Heart left ventricle (tissue), 16 donors: Measurements from ENCODE around the gene MARK3. TPM values are rescaled to one million over a fixed set of nuclear protein-coding genes. Genes with fewer than 3 reads are reported as not detected.
A peak's percentile ranks its signal among the peaks of the same experiment; 100 is the strongest.

ENCODE experiments used
- ATAC-seq, 4 donors: fragments of 200-7000 bp; cut with Tn5 transposase; one replicate each; pipeline ENCODE4 v1.9.1; 2020 to 2022; ENCODE audit warnings: moderate library complexity in 4 of 4, mild to moderate bottlenecking in 3 of 4, moderate number of reproducible peaks in 1 of 4
- DNase-seq, 5 donors: peaks; one replicate each; pipeline ENCODE4 v3.0.0-alpha.2; 2020
- H3K27ac ChIP-seq, 12 donors: fragments of 200-600 bp; sonication (generic) in 4 of 12; one replicate each; pipeline versions ENCODE4 v1.5.0 to v1.8.0; 2016 to 2022; ENCODE audit warnings: mild to moderate bottlenecking in 2 of 12
- H3K27me3 ChIP-seq, 9 donors: fragments of 200-600 bp; sonication (generic) in 2 of 9; one replicate each; pipeline versions ENCODE4 v1.5.1 to v1.8.0; 2016 to 2022; ENCODE audit warnings: mild to moderate bottlenecking in 3 of 9
- H3K36me3 ChIP-seq, 9 donors: fragments of 200-600 bp; sonication (generic) in 2 of 9; one replicate each; pipeline versions ENCODE4 v1.5.0 to v1.8.0; 2018 to 2022; ENCODE audit warnings: mild to moderate bottlenecking in 2 of 9
- H3K4me1 ChIP-seq, 12 donors: fragments of 200-600 bp; sonication (generic) in 4 of 12; one replicate each; pipeline versions ENCODE4 v1.5.0 to v1.8.0; 2016 to 2022; ENCODE audit warnings: mild to moderate bottlenecking in 3 of 12
- H3K4me3 ChIP-seq, 12 donors: fragments of 200-600 bp; sonication (generic) in 4 of 12; one replicate each; pipeline versions ENCODE4 v1.5.0 to v1.8.0; 2017 to 2022; ENCODE audit warnings: mild to moderate bottlenecking in 9 of 12, moderate library complexity in 4 of 12
- H3K9me3 ChIP-seq, 12 donors: fragments of 200-600 bp; sonication (generic) in 4 of 12; one replicate each; pipeline versions ENCODE4 v1.5.0 to v1.8.0; 2016 to 2022; ENCODE audit warnings: mild to moderate bottlenecking in 1 of 12
- POLR2A ChIP-seq, 2 donors: fragments of 450-650 bp; IDR thresholded peaks; one replicate each; pipeline ENCODE4 v1.6.1; 2017; ENCODE audit warnings: antibody characterized with exemption in 2 of 2, mild to moderate bottlenecking in 2 of 2, moderate library complexity in 2 of 2
- WGBS, 4 donors: extraction: QIAGEN DNeasy Blood & Tissue Kit in 2 of 4; methylation state at CpG; one replicate each; pipeline versions ENCODE4 v1.1.5 to v1.1.7; 2013 to 2018; 5-methylcytosine and 5-hydroxymethylcytosine counted together
- intact Hi-C, 10 donors: fragments of 100-400 bp; cut with DNase I; formaldehyde crosslinking; loops; one replicate each; pipeline versions ENCODE4 v1.11.1 to v1.14.2; 2022
- polyA plus RNA-seq, 2 donors: library from polyadenylated mRNA; stranded (reverse); fragments of 200-250 nt; gene quantifications; one replicate each; pipeline ENCODE4 v1.2.3, GENCODE V29; 2013
- total RNA-seq, 9 donors: library from RNA; depleted of rRNA in 2 of 9; stranded (reverse); fragments of >200 nt in 2 of 9; fragmentation: NEBNext Ultra II Directional in 3 of 9; extraction: Animal tissue kit (Norgen Biotek cat#: 25700) in 3 of 9; gene quantifications; one replicate each; pipeline versions ENCODE4 v1.1.0 to v1.2.4, GENCODE V29; 2016 to 2023
- TF ChIP-seq, protein P1 (sequence below), 12 donors: fragments of 200-600 bp; sonication (generic) in 4 of 12; IDR thresholded peaks; one replicate each; pipeline versions ENCODE4 v1.5.0 to v1.8.0; 2018 to 2022; ENCODE audit warnings: antibody characterized with exemption in 12 of 12, mild to moderate bottlenecking in 5 of 12
- donor health status: ischemic (EF 13 %, LVEDD 7.1; RV severe dilation, severe dysfunction).
- donor health status: healthy with polysubstance abuse.
- donor health status: DM: no; HTN: yes; CAD: no.
- donor health status: DM: no; HTN: no; CAD: no.
- donor health status: ischemic (EF 25% LVEDD 6.9; RV normal size, moderate dysfunction).
- donor health status: ischemic (EF 25% LVEDD 5.7; RV mildly dilated, moderate dysfunction).
- donor health status: healthy.
- donor health status: DM: yes; HTN: yes; CAD: no.
- donor health status: ischemic (EF 35%, LVEDD 5.7; RV mildly dilated, moderate dysfunction).
- donor health status: nonischemic (EF 11% LVEDD 7.7; RV severe dilation, severe dysfunction).
- donor health status: DM: yes; HTN: yes; CAD: no.
- donor health status: PGD.
- donor health status: ischemic (EF 29% LVEDD 5.4; RV normal size, mild dysfunction).
- donor health status: nonischemic (EF 23%, LVEDD 6.1; RV moderate dilation, normal function).

MARK3 gene
- total and polyA plus RNA-seq, 11 donors, result 54.0 to 156 (median 111) TPM

DNA sequence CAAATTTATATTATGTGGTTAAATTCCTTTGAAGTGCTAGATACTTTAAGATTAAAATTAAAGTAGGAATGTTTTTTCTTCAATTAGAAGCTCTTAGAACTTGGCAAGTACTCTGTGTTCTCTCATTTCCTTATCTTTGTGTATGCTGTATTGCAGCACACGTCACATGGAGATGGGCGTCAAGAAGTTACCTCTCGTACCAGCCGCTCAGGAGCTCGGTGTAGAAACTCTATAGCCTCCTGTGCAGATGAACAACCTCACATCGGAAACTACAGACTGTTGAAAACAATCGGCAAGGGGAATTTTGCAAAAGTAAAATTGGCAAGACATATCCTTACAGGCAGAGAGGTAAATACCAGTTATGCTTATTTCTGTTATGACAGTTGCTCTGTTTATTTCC lies 19.7 kb downstream of the MARK3 start:
- intact Hi-C loops, result loop anchor here in 1 of 10 donors (5.0 kb wide), 1 partner anchor 42 kb away; no protein-coding TSS in a partner anchor
- H3K27ac ChIP-seq, result peak overlapping the region; percentile 63 to 90 (median 78)
- peaks cover 0 to 2% (median 0%) of the 10 kb centered on the region in 12 donors for H3K9me3 ChIP-seq
- DNase-seq, result peak in 3 of 5 donors; percentile 47 to 72 (median 58)
- peaks cover 8 to 81% (median 61%) of the 10 kb centered on the region in 12 donors for H3K4me1 ChIP-seq
- H3K36me3 ChIP-seq, result peaks cover 0 to 36% (median 25%) of the 10 kb centered on the region in 9 donors
- H3K27me3 ChIP-seq, result no peaks in the 10 kb centered on the region
- peak; percentile 85 to 91 (median 88) for ATAC-seq
- H3K4me3 ChIP-seq, result peak overlapping the region in 6 of 12 donors; percentile 12 to 47 (median 25)
- WGBS, 4 donors, result 13 to 31% (median 24%) methylated on average over 7 of the region's 7 CpGs
- TF ChIP-seq, protein P1, sequence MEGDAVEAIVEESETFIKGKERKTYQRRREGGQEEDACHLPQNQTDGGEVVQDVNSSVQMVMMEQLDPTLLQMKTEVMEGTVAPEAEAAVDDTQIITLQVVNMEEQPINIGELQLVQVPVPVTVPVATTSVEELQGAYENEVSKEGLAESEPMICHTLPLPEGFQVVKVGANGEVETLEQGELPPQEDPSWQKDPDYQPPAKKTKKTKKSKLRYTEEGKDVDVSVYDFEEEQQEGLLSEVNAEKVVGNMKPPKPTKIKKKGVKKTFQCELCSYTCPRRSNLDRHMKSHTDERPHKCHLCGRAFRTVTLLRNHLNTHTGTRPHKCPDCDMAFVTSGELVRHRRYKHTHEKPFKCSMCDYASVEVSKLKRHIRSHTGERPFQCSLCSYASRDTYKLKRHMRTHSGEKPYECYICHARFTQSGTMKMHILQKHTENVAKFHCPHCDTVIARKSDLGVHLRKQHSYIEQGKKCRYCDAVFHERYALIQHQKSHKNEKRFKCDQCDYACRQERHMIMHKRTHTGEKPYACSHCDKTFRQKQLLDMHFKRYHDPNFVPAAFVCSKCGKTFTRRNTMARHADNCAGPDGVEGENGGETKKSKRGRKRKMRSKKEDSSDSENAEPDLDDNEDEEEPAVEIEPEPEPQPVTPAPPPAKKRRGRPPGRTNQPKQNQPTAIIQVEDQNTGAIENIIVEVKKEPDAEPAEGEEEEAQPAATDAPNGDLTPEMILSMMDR (IDR thresholded peaks at IDR 0.05), result no peak
- TF ChIP-seq POLR2A (IDR thresholded peaks at IDR 0.05), result peak in 1 of 2 donors; percentile 66

DNA sequence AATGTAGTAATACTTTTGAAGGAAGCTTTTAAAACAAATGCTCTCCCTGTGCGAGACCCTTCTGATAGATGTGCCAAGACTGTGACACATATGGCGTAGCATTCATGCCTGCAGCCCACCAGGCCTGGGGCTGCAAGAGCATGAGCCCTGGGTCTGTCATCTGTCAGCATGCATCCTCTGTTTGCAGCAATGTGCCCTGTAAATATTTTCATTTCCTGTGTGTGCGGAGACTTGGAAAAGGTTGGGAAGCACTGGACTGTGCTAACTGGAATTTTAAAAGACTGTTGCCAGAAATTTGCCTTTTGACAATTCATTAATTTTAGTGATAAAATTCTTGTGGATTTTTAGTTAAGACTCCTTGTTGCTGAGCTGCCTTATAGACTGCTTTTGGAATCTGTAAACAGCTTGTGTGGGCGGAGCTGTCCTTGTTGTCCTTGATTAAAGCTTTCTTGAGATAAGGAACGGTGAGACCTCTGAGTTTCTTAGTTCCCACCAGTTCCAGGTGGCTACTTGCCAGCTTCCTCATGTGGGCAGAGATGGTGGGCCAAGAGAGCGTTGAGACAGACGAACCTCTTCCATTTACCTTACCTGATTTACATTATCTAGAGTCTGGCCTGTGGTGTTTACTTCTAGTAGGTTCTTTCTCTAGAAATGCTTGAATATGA lies 23.4 kb downstream of the MARK3 start:
- Histone ChIP-seq H3K27ac (peak overlapping the region in 11 of 12 donors; percentile 4 to 72 (median 54)), H3K4me1 (peaks cover 0 to 47% (median 32%) of the 10 kb centered on the region in 12 donors), H3K9me3 (peaks cover 0 to 4% (median 0%) of the 10 kb centered on the region in 12 donors), H3K4me3 (peak overlapping the region in 2 of 12 donors; percentile 43 to 47), H3K36me3 (peaks cover 0 to 64% (median 40%) of the 10 kb centered on the region in 9 donors), H3K27me3 (no peaks in the 10 kb centered on the region)
- intact Hi-C loops, result loop anchor here in 1 of 10 donors (5.0 kb wide), 1 partner anchor 39 kb away; no protein-coding TSS in a partner anchor
- DNase-seq, result no peak
- 40 to 49% (median 43%) methylated on average over 7 of the region's 7 CpGs for WGBS, 4 donors
- TF ChIP-seq, protein P1 (IDR thresholded peaks at IDR 0.05), result no peak
- no peak for TF ChIP-seq POLR2A (IDR thresholded peaks at IDR 0.05)
- ATAC-seq, result peak in 1 of 4 donors; percentile 7

DNA sequence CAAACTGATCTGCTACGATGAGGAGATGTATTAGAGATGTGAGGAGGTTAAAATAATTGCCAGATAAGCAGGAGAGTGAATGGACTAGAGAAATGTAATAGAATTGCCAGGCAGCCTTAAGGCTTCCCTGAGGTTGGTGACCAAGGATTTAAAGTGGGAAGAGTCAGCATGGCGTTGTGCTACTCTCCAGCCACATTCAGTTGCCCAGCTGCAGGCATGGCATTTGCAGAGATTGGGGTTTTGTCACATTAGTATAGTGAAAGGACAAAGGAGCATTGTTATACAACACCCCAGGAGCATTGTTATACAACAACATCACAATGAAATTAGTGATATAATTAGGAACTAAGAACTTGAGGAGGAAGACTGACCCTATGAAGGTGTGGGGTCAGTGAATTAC lies 31.7 kb downstream of the MARK3 start:
- TF ChIP-seq POLR2A (IDR thresholded peaks at IDR 0.05), result no peak
- TF ChIP-seq, protein P1 (IDR thresholded peaks at IDR 0.05), result no peak
- no peak overlapping the region for H3K4me3 ChIP-seq
- peaks cover 0 to 38% (median 25%) of the 10 kb centered on the region in 9 donors for H3K36me3 ChIP-seq
- ATAC-seq (no peak), DNase-seq (no peak)
- no peaks in the 10 kb centered on the region for H3K9me3 ChIP-seq
- H3K27me3 ChIP-seq, result no peaks in the 10 kb centered on the region
- H3K27ac ChIP-seq, result no peak overlapping the region
- 81 to 89% (median 88%) methylated on average over 2 of the region's 2 CpGs for WGBS, 4 donors
- H3K4me1 ChIP-seq, result peaks cover 0 to 44% (median 18%) of the 10 kb centered on the region in 12 donors
- intact Hi-C loops, result no loop called here

DNA sequence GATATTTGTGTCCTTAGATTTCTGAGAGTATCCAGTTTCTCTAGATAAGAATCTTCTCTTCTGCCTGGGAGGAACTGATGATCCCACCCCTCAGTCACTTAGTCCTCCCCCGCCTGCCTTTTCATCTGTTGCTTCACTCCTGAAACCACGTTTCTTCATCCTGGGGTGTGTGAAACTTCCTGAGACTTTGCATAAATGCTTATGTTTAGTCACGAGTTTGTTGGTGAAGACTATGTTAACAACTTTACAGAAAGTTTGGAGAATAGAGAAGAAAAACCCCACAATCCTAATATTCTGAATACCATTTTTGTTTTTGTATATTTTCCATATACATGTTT lies 33.2 kb downstream of the MARK3 start:
- WGBS, 4 donors, result 66 to 80% (median 77%) methylated on average over 3 of the region's 3 CpGs
- H3K27ac ChIP-seq, result peak overlapping the region in 1 of 12 donors; percentile 76
- peak in 1 of 4 donors; percentile 59 for ATAC-seq

More for the DNA sequence above, 33.2 kb downstream of the MARK3 start:
- Histone ChIP-seq H3K27me3 (no peaks in the 10 kb centered on the region), H3K4me1 (peaks cover 2 to 57% (median 22%) of the 10 kb centered on the region in 12 donors), H3K9me3 (no peaks in the 10 kb centered on the region), H3K36me3 (peaks cover 0 to 29% (median 14%) of the 10 kb centered on the region in 9 donors), H3K4me3 (no peak overlapping the region)
- no peak for DNase-seq
- TF ChIP-seq, protein P1 (IDR thresholded peaks at IDR 0.05), result no peak
- no peak for TF ChIP-seq POLR2A (IDR thresholded peaks at IDR 0.05)
- intact Hi-C loops, result no loop called here
